HG03159 (cell line): ENCODE data around the gene SMDT1.
"Not testable (repeated sequence)": the region's sequence is repeated elsewhere in the genome, so short reads cannot be mapped to it uniquely, and the experiment has no call there.

Experiments used
- ATAC-seq: cut with Tn5 transposase; IDR thresholded peaks from one replicate; pipeline ENCODE4 v1.9.1; 2021; ENCODE audit warnings: mild to moderate bottlenecking, moderate library complexity; ENCODE audit not compliant: unreplicated experiment

SMDT1 gene

GRCh38 chr22:42070517-42071422, 8.7 kb upstream of the SMDT1 start, which contains the start of gene NAGA:
Gene NAGA, minus strand, starts transcription at chr22:42070812. Its CDS starts 515 bp downstream, at chr22:42070297.
- ATAC-seq, result peak; percentile 86

- ATAC-seq, result not testable (repeated sequence)
Observed at GRCh38 chr22:42071508-42071907, 8.0 kb upstream of the SMDT1 start.

- no peak for ATAC-seq
Observed at GRCh38 chr22:42072606-42073330, 6.7 kb upstream of the SMDT1 start.

GRCh38 chr22:42073621-42074041, 5.9 kb upstream of the SMDT1 start:
- no peak for ATAC-seq

GRCh38 chr22:42074132-42074811, 5.2 kb upstream of the SMDT1 start, which contains the start of gene PHETA2:
Gene PHETA2, plus strand, starts transcription at chr22:42074248. Its CDS starts 3,046 bp downstream, at chr22:42077294.
- ATAC-seq, result no peak

GRCh38 chr22:42074846-42075676, 4.4 kb upstream of the SMDT1 start:
- no peak for ATAC-seq

- no peak for ATAC-seq
Observed at GRCh38 chr22:42076764-42077485, 2.6 kb upstream of the SMDT1 start.

- no peak for ATAC-seq
Observed at GRCh38 chr22:42077486-42078125, 1.9 kb upstream of the SMDT1 start.

- no peak for ATAC-seq
Observed at GRCh38 chr22:42078469-42079318, 806 bp upstream of the SMDT1 start.

GRCh38 chr22:42080287-42080686, 787 bp downstream of the SMDT1 start:
- ATAC-seq, result no peak

GRCh38 chr22:42083119-42083518, 3.6 kb downstream of the SMDT1 start:
- no peak for ATAC-seq

GRCh38 chr22:42084874-42085273, 5.4 kb downstream of the SMDT1 start:
- ATAC-seq, result no peak

- ATAC-seq, result no peak
Observed at GRCh38 chr22:42086051-42086450, 6.6 kb downstream of the SMDT1 start.

GRCh38 chr22:42090596-42091454, 11.3 kb downstream of the SMDT1 start, which contains the start of gene NDUFA6:
Gene NDUFA6, minus strand, starts transcription at chr22:42090772. Its CDS starts 28 bp downstream, at chr22:42090744.
- peak; percentile 89 for ATAC-seq

GRCh38 chr22:42091455-42091782, 11.9 kb downstream of the SMDT1 start:
- ATAC-seq, result no peak

GRCh38 chr22:42101199-42101598, 21.7 kb downstream of the SMDT1 start:
- ATAC-seq, result no peak

GRCh38 chr22:42104332-42104860, 24.9 kb downstream of the SMDT1 start:
- ATAC-seq, result not testable (repeated sequence)
